Smooth muscle cell (in vitro differentiated cells): ENCODE data around the gene CST5. TPM values are rescaled to one million over a fixed set of nuclear protein-coding genes. Genes with fewer than 3 reads are reported as not detected.

Experiments
- DNase-seq: peaks from one replicate; lab custom pipeline; 2025; ENCODE audit not compliant: unreplicated experiment; lab: John Stamatoyannopoulos, UW
- H2AFZ ChIP-seq: fragments of 200-600 bp; sonication (generic); 2 replicates; pipeline ENCODE4 v1.6.0; 2016; ENCODE audit warnings: antibody characterized with exemption, low read depth, mild to moderate bottlenecking
- H3F3A ChIP-seq: fragments of 200-600 bp; sonication (generic); 2 replicates; pipeline ENCODE4 v1.6.0; 2017; ENCODE audit warnings: antibody characterized with exemption, low read depth
- H3K27ac ChIP-seq: fragments of 200-600 bp; sonication (generic); 2 replicates; pipeline ENCODE4 v1.5.1; 2016; ENCODE audit warnings: low read depth, mild to moderate bottlenecking
- H3K27me3 ChIP-seq: fragments of 200-600 bp; sonication (generic); 2 replicates; pipeline ENCODE4 v1.6.1; 2016; ENCODE audit warnings: low read depth, mild to moderate bottlenecking
- H3K36me3 ChIP-seq: fragments of 200-600 bp; sonication (generic); 2 replicates; pipeline ENCODE4 v1.5.1; 2016; ENCODE audit warnings: low read depth
- H3K4me1 ChIP-seq: fragments of 200-600 bp; sonication (generic); 2 replicates; pipeline ENCODE4 v1.5.1; 2016; ENCODE audit warnings: low read depth
- H3K4me2 ChIP-seq: fragments of 200-600 bp; sonication (generic); 2 replicates; pipeline ENCODE4 v1.6.0; 2016; ENCODE audit warnings: mild to moderate bottlenecking
- H3K4me3 ChIP-seq: fragments of 200-600 bp; sonication (generic); 2 replicates; pipeline ENCODE4 v1.5.1; 2016; ENCODE audit warnings: mild to moderate bottlenecking
- H3K79me2 ChIP-seq: fragments of 200-600 bp; sonication (generic); 2 replicates; pipeline ENCODE4 v1.6.0; 2016; ENCODE audit warnings: low read depth, mild to moderate bottlenecking
- H3K9ac ChIP-seq: fragments of 200-600 bp; sonication (generic); 2 replicates; pipeline ENCODE4 v1.6.0; 2016; ENCODE audit warnings: low read depth
- H3K9me3 ChIP-seq: fragments of 200-600 bp; sonication (generic); replicated peaks from 2 replicates; pipeline ENCODE4 v1.5.1; 2016; ENCODE audit warnings: low read depth
- H4K20me1 ChIP-seq: fragments of 200-600 bp; sonication (generic); 2 replicates; pipeline ENCODE4 v1.6.0; 2016; ENCODE audit warnings: low read depth
- CTCF ChIP-seq: fragments of 200-600 bp; sonication (generic); IDR thresholded peaks from 2 replicates; pipeline ENCODE4 v1.5.1; 2017; ENCODE audit warnings: borderline replicate concordance, mild to moderate bottlenecking, antibody characterized with exemption; ENCODE audit not compliant: insufficient read depth, poor library complexity, severe bottlenecking
- WGBS: methylation state at CpG from one replicate; pipeline ENCODE4 v1.1.7; 2016; ENCODE audit warnings: low lambda C conversion rate; 5-methylcytosine and 5-hydroxymethylcytosine counted together
- polyA plus RNA-seq: library from polyadenylated mRNA; unstranded; fragments of >200 nt; fragmentation: Nextera tagmentation; extraction: Ambion mirVana; gene quantifications from 2 replicates; pipeline ENCODE4 v1.2.1, GENCODE V29; 2016
- total RNA-seq: library from RNA; depleted of rRNA; stranded (reverse); fragments of >200 nt; gene quantifications from 2 replicates; pipeline ENCODE4 v1.2.3, GENCODE V29; 2014

Gene CST5
- total RNA-seq (not detected in 2 replicates), polyA plus RNA-seq (not detected in 2 replicates)

- 94% methylated on average over 7 of the region's 7 CpGs for WGBS
- H3K36me3 ChIP-seq, result no peaks in the 10 kb centered on the region
- H3F3A ChIP-seq, result no peaks in the 10 kb centered on the region
- H4K20me1 ChIP-seq, result no peaks in the 10 kb centered on the region
- no peak for TF ChIP-seq CTCF
- H3K4me2 ChIP-seq, result no peak within 1 kb of the TSS
- H3K27ac ChIP-seq, result no peak within 1 kb of the TSS
- H3K27me3 ChIP-seq, result no peaks in the 10 kb centered on the region
- H3K9me3 ChIP-seq, result no peaks in the 10 kb centered on the region
- no peaks in the 10 kb centered on the region for H3K79me2 ChIP-seq
- no peak within 1 kb of the TSS for H3K4me3 ChIP-seq
- DNase-seq, result no peak
- no peak within 1 kb of the TSS for H3K9ac ChIP-seq
- no peaks in the 10 kb centered on the region for H3K4me1 ChIP-seq
- H2AFZ ChIP-seq, result no peak within 1 kb of the TSS
These were observed at the start of gene CST5 for GRCh38 chr20:23879328-23879798. Gene CST5 (minus strand): TSS chr20:23879748. CDS start chr20:23879676, 72 bp downstream.

GRCh38 chr20:23928788-23929187, 49.2 kb upstream of the CST5 start:
- Histone ChIP-seq H3K4me3 (no peak overlapping the region), H3K9me3 (no peaks in the 10 kb centered on the region), H3K4me1 (no peaks in the 10 kb centered on the region), H3F3A (no peaks in the 10 kb centered on the region), H3K27ac (no peak overlapping the region), H4K20me1 (no peaks in the 10 kb centered on the region), H2AFZ (no peak overlapping the region), H3K4me2 (no peak overlapping the region), H3K36me3 (no peaks in the 10 kb centered on the region), H3K9ac (no peak overlapping the region), H3K27me3 (no peaks in the 10 kb centered on the region), H3K79me2 (no peaks in the 10 kb centered on the region)
- no peak for TF ChIP-seq CTCF
- DNase-seq, result no peak
- 81% methylated on average over 10 of the region's 10 CpGs for WGBS

GRCh38 chr20:23928353-23928752, 48.8 kb upstream of the CST5 start:
- Histone ChIP-seq H3F3A (no peaks in the 10 kb centered on the region), H3K27ac (no peak overlapping the region), H4K20me1 (no peaks in the 10 kb centered on the region), H3K79me2 (no peaks in the 10 kb centered on the region), H2AFZ (no peak overlapping the region), H3K4me2 (no peak overlapping the region), H3K27me3 (no peaks in the 10 kb centered on the region), H3K9me3 (no peaks in the 10 kb centered on the region), H3K36me3 (no peaks in the 10 kb centered on the region), H3K4me1 (no peaks in the 10 kb centered on the region), H3K4me3 (no peak overlapping the region), H3K9ac (no peak overlapping the region)
- no peak for TF ChIP-seq CTCF
- DNase-seq, result no peak
- 94% methylated on average over 9 of the region's 9 CpGs for WGBS

- Histone ChIP-seq H2AFZ (no peak overlapping the region), H3K36me3 (no peaks in the 10 kb centered on the region), H3F3A (no peaks in the 10 kb centered on the region), H3K9ac (no peak overlapping the region), H3K27me3 (no peaks in the 10 kb centered on the region), H3K9me3 (no peaks in the 10 kb centered on the region), H3K4me2 (no peak overlapping the region), H3K4me3 (no peak overlapping the region), H3K27ac (no peak overlapping the region), H4K20me1 (no peaks in the 10 kb centered on the region), H3K4me1 (no peaks in the 10 kb centered on the region), H3K79me2 (no peaks in the 10 kb centered on the region)
- no peak for TF ChIP-seq CTCF
- 60% methylated on average over 3 of the region's 3 CpGs for WGBS
- no peak for DNase-seq
These were observed 47.7 kb upstream of the CST5 start for GRCh38 chr20:23926944-23927872.
